RWPE2 (cell line): Measurements from ENCODE around the gene PCSK5.
A peak's percentile ranks its signal among the peaks of the same experiment; 100 is the strongest.

Experiments
- ATAC-seq: fragments of 200-7000 bp; cut with Tn5 transposase; 3 replicates; pipeline ENCODE4 v1.9.1; 2021; ENCODE audit warnings: low read depth
- DNase-seq: peaks from one replicate; pipeline ENCODE4 v3.0.0-alpha.2; 2020; ENCODE audit warnings: low spot score
- H3K27ac ChIP-seq: fragments of 450-650 bp; 2 replicates; pipeline ENCODE4 v1.5.1; 2017; ENCODE audit warnings: mild to moderate bottlenecking; ENCODE audit not compliant: poor library complexity, severe bottlenecking
- H3K27me3 ChIP-seq: fragments of 250-450 bp; sonication (Bioruptor Pico); 2 replicates; pipeline ENCODE4 v1.5.1; 2021; ENCODE audit warnings: mild to moderate bottlenecking, moderate library complexity; ENCODE audit not compliant: insufficient read depth, poor library complexity, severe bottlenecking
- H3K36me3 ChIP-seq: fragments of 250-450 bp; sonication (Bioruptor Pico); 2 replicates; pipeline ENCODE4 v1.5.1; 2020; ENCODE audit warnings: low read depth, mild to moderate bottlenecking, moderate library complexity
- H3K4me1 ChIP-seq: fragments of 250-450 bp; sonication (Bioruptor Pico); 2 replicates; pipeline ENCODE4 v1.5.1; 2021; ENCODE audit warnings: mild to moderate bottlenecking, moderate library complexity; ENCODE audit not compliant: insufficient read depth, poor library complexity, severe bottlenecking
- H3K4me3 ChIP-seq: fragments of 250-450 bp; sonication (Bioruptor Pico); 2 replicates; pipeline ENCODE4 v1.5.1; 2021; ENCODE audit warnings: mild to moderate bottlenecking, moderate library complexity; ENCODE audit not compliant: severe bottlenecking
- H3K9me3 ChIP-seq: fragments of 250-450 bp; sonication (Bioruptor Pico); 2 replicates; pipeline ENCODE4 v1.5.1; 2021; ENCODE audit warnings: mild to moderate bottlenecking, moderate library complexity; ENCODE audit not compliant: severe bottlenecking
- TF ChIP-seq, protein P1 (sequence below): fragments of 450-650 bp; IDR thresholded peaks from one replicate; pipeline ENCODE4 v1.5.1; 2017; ENCODE audit warnings: mild to moderate bottlenecking, moderate library complexity; ENCODE audit not compliant: poor library complexity, severe bottlenecking

PCSK5 gene

DNA sequence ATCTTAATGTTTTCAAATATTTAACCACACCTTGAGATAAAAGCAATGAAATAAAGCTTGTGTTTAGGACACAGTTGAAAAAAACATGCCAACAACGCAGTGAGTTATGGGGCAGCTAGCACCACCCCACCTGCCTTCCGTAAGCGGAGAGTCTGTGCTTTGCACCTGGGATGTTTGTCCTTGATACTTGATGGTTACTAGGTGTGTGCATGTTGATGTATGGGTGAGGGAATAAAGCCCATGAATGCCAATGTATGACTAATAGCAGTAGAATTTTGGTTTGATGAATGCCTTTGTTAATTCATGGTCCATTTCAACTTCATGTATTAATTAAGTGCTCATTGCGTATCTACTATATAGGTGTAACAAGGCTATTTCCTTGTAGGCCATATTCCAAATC is 74.0 kb downstream of the PCSK5 start:
- no peaks in the 10 kb centered on the region for H3K27me3 ChIP-seq
- no peak overlapping the region for H3K4me3 ChIP-seq
- DNase-seq: peak; percentile 60
- no peaks in the 10 kb centered on the region for H3K9me3 ChIP-seq
- H3K27ac ChIP-seq: peak overlapping the region; percentile 23
- TF ChIP-seq, protein P1, sequence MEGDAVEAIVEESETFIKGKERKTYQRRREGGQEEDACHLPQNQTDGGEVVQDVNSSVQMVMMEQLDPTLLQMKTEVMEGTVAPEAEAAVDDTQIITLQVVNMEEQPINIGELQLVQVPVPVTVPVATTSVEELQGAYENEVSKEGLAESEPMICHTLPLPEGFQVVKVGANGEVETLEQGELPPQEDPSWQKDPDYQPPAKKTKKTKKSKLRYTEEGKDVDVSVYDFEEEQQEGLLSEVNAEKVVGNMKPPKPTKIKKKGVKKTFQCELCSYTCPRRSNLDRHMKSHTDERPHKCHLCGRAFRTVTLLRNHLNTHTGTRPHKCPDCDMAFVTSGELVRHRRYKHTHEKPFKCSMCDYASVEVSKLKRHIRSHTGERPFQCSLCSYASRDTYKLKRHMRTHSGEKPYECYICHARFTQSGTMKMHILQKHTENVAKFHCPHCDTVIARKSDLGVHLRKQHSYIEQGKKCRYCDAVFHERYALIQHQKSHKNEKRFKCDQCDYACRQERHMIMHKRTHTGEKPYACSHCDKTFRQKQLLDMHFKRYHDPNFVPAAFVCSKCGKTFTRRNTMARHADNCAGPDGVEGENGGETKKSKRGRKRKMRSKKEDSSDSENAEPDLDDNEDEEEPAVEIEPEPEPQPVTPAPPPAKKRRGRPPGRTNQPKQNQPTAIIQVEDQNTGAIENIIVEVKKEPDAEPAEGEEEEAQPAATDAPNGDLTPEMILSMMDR: no peak
- peak; percentile 97 for ATAC-seq
- no peaks in the 10 kb centered on the region for H3K36me3 ChIP-seq
- peaks cover 9% of the 10 kb centered on the region for H3K4me1 ChIP-seq

DNA sequence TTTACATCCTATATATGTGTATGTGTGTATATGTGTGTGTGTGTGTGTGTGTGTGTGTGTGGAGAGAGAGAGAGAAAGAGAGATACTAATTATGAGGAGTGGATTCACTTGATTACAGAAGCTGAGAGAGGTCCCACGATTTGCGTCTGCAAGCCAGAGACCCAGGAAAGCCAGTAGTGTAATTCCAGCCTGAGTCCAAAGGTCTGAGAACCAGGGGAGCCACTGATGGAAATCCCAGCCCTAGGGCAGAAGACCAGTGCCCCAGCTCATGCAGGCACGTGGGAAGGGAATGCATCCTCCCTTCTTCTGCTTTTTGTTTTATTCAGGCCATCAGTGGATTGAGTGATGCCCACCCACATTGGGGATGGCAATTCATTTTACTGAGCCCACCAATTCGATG is 74.8 kb downstream of the PCSK5 start:
- Histone ChIP-seq H3K9me3 (no peaks in the 10 kb centered on the region), H3K27ac (no peak overlapping the region), H3K4me3 (no peak overlapping the region), H3K4me1 (peaks cover 9% of the 10 kb centered on the region), H3K27me3 (no peaks in the 10 kb centered on the region), H3K36me3 (no peaks in the 10 kb centered on the region)
- no peak for ATAC-seq
- no peak for DNase-seq
- TF ChIP-seq, protein P1: no peak

DNA sequence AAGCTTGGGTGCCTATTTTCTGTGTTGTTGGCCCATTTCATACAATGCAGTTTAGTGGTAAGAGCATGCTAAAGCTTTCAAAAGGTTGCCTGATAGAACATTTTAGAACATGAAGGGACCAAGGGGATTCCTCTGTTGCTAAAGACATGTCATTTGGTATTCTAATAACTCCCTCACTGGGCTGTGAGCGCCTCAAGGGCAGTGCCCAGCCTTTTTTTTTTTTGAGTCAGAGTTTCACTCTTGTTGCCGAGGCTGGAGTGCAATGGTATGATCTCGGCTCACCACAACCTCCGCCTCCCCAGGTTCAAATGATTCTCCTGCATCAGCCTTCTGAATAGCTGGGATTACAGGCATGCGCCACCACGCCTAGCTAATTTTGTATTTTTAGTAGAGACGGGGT is 77.1 kb downstream of the PCSK5 start:
- no peak for DNase-seq
- TF ChIP-seq, protein P1: no peak
- no peaks in the 10 kb centered on the region for H3K9me3 ChIP-seq
- no peak overlapping the region for H3K27ac ChIP-seq
- H3K27me3 ChIP-seq: no peaks in the 10 kb centered on the region
- peaks cover 9% of the 10 kb centered on the region for H3K4me1 ChIP-seq
- no peak overlapping the region for H3K4me3 ChIP-seq
- no peaks in the 10 kb centered on the region for H3K36me3 ChIP-seq
- ATAC-seq: no peak

DNA sequence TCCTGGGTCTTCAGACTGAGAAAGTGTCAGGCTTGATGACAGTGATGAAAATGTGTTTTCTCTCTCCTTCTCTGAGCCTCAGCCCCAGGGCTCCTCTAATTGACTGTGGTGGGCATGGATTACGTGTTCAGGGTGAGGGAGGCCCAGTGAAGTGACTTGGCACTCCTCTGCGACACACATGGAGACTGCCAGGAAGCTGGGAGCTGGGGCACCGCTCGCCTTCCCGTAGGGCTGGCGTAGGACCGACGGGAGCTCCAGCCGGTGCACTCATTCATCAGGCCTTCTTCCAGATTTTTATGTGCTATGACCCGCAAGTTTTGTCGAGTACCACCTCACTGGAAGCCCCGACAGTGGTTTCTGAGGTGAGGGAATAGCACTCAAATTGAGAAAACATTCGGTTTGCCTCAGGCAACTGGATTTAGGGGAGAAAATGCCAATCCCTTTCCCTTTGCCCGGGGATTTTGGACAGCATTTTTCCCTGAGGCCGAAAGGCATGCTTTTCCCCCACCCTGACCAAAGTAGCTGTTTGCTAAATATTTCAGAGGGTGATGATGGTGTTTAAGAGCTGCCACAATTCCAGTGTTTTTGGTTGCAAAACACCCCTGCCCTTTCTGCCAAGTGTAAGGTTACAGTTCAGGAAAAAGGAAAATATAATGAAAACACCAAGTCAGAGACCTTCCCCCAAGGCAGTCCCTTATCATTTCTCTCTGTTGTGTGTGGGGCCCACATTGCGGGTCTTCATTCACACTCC is 83.7 kb downstream of the PCSK5 start:
- Histone ChIP-seq H3K36me3 (no peaks in the 10 kb centered on the region), H3K9me3 (no peaks in the 10 kb centered on the region), H3K27ac (no peak overlapping the region), H3K4me3 (no peak overlapping the region), H3K27me3 (no peaks in the 10 kb centered on the region), H3K4me1 (no peaks in the 10 kb centered on the region)
- DNase-seq (no peak), ATAC-seq (no peak)
- TF ChIP-seq, protein P1: no peak

DNA sequence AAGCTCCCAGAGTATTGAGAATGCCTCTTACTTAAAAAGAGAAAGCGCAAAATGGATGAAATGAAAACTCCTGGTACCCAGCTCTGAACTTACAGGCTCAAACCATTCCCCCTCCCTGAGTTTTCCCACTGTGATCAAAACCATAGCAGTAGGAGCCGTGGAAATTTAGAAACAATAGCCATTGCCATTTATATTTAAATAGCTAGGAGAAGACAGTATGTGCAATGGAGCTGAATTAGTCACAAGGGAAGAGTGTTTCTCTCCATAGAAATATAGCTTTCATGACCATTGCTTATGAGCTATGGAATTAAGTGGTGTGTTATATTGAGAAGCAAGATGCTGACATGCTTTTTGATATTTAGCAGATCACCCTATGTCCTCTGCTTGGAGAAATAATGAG is 84.6 kb downstream of the PCSK5 start:
- no peak overlapping the region for H3K4me3 ChIP-seq
- H3K36me3 ChIP-seq: no peaks in the 10 kb centered on the region
- H3K27ac ChIP-seq: no peak overlapping the region
- ATAC-seq (no peak), DNase-seq (no peak)
- no peaks in the 10 kb centered on the region for H3K27me3 ChIP-seq
- TF ChIP-seq, protein P1: no peak
- no peaks in the 10 kb centered on the region for H3K4me1 ChIP-seq
- H3K9me3 ChIP-seq: no peaks in the 10 kb centered on the region
